Activated CD4-positive, alpha-beta T cell treated with anti-CD3 and anti-CD28 coated beads, Interleukin-10, Interleukin-2, amounts not matched to agents 100 ng/mL and 50 ng/mL, durations not matched to agents 16 hours and 8 hours (primary cell): Measurements from ENCODE around the gene SMC4.
"Not testable (repeated sequence)": the region's sequence is repeated elsewhere in the genome, so short reads cannot be mapped to it uniquely, and the experiment has no call there.

Experiments used
- DNase-seq: peaks from one replicate; pipeline ENCODE4 v3.0.0-alpha.2; 2020

The SMC4 gene

GRCh38 chr3:160447544-160447943, 48.1 kb downstream of the SMC4 start:
- no peak for DNase-seq

GRCh38 chr3:160448845-160449635, 49.6 kb downstream of the SMC4 start:
- DNase-seq: peak; percentile 37

- peak; percentile 99 for DNase-seq
Observed at GRCh38 chr3:160449636-160450598, 50.5 kb downstream of the SMC4 start, which contains the start of gene TRIM59. Gene TRIM59 (minus strand): TSS chr3:160449786. CDS start chr3:160439183, 10,603 bp downstream.

DNA sequence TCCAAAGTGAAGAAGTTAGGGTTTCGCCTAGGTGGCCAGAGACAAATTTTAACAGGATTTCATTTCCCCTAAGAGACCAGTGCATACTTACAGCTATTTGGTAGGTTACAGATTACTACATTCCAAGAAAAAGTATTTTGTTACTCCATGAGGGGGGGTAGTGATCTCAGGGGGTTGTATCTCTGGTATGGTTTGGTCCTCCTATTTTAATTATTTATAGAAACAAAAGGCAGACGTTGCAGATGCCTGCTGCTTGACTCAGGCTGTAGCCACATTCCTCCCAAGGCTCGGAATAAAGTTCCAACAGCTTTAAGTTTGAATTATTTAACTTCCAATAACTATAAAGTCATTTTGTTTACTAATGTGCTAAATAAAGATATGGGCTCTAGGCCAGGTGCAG, 51.4 kb downstream of the SMC4 start:
- DNase-seq: no peak

DNA sequence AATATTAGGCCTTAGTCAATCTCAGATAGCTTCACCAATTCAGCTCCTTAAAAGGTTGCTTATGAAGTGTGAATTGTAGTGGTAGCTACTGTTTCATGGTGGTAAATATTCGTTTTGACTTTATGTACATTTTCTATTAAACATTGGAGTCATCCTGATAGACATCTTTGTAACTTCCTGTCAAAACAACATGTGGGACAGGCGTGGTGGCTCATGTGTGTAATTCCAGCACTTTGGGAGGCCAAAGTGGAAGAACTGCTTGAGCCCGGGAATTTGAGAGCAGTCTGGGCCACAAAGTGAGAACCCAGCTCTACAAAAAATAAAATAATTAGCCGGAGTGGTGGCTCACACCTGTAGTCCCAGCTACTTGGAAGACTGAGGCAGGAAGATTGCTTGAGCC, 52.2 kb downstream of the SMC4 start:
- DNase-seq: no peak

GRCh38 chr3:160452251-160452650, 52.8 kb downstream of the SMC4 start:
- not testable (repeated sequence) for DNase-seq

DNA sequence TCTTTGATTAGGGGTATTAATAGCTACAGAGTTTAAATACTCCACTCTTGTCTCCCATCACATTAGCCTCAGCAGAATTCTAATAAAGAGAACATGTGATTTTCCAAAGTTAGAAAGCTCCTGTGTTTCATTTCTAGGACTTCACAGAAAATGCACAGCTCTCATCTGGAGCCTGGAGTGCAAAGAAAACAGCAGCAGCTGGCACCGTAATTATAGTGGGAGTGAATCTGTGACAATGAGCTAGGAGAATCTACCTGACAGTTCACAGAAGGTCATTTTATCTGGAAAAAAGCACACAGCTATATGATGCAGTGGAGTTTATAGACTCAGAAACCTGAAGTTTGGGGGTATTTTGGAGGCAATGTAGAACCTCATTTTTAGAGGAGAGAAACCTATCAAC, 55.5 kb downstream of the SMC4 start:
- no peak for DNase-seq

DNA sequence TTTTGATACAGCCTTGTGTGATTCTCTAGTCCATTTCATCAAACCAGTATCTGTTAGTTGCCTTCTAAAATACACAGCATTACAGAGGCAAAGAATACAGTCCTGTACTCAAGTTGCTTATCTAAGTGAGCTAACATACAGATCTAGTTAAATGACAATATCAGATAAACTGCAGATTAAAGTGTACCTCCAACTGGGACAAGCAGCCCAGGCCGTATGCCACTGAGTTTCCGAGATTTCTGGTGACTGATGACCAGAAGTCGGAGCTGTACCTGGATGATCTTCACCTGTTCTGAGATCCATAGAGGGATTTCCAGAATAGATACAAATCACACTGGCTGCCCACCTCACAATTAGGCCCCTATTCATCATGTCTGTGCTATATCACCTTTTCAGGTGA, 56.4 kb downstream of the SMC4 start:
- DNase-seq: no peak

DNA sequence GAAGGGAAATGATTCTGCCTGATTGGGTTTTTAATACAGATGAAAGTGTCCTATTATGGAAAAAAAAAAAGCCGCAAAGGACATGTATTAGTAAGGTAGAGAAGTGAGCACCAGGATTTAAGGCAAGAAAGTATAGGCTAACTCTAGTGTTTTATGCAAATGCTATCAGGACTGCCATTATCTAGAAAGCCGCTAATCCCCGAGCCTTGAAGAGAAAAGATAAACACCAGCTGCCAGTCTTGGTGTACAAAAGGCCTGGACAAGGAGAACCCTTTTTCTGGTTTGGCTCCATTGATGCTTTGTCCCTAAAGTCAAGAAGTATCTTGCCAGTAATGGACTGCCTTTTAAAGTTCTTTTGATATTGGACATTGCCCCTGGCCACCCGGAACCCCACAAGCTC, 58.7 kb downstream of the SMC4 start:
- no peak for DNase-seq

DNA sequence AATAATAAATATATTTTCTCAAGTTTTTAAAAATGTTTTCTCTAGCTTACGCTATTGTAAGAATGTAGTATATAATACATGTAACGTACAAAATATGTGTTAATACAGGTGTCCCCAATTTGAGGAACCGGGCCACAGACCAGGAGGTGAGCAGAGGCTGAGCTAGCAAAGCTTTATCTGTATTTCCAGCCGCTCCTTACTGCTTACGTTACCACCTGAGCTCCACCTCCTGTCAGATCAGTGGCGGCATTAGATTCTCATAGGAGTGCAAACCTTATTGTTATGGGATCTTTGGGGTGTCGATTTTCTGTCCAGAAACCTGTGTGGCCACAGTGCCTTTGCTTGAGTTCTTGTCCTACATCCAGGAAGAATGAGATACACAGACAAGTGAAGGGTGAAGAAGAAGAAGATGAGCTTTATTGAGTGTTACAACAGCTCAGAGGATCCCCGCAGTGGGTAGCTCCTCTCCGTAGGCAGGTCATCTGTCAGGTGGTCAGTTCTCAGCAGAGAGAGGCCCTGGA, 60.1 kb downstream of the SMC4 start:
- DNase-seq: no peak

DNA sequence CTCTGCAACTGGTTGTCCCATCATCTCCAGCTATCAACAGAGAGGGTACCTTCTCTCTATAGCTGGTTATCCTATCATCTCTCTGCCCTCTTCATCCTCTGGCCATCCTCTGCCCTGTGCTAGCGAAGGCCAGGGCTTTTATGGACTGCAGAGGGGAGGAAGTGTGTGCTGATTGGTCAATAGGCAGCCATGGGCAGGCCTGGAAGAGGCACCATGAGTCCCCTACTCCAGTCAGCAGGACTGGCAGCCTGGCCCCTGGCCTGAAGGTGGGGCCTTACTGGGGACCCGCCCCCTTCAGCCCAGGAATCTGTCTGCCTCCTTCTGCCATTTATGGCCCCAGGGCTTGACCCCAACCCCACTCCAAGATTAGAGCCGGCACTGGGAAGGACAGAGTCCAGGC, 60.6 kb downstream of the SMC4 start:
- DNase-seq: no peak

DNA sequence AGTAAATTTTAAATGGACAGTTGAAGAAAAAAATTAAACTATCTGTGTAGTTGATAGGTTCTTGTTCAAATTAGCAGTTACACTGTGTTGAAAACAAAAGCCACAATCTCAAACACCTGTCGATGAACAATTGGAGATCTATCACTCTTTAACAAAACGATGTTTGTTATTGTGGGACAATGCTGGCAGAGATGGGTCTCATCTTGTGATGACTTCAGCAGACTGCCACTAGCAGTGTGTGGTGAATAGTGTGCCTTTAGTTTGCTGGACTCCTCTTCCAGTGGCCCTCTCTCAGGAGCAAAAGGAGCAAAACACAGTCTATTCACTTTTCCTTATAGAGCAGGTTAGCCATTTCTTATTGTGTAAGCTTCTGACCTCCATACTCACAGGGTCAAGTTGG, 64.9 kb downstream of the SMC4 start:
- DNase-seq: no peak

DNA sequence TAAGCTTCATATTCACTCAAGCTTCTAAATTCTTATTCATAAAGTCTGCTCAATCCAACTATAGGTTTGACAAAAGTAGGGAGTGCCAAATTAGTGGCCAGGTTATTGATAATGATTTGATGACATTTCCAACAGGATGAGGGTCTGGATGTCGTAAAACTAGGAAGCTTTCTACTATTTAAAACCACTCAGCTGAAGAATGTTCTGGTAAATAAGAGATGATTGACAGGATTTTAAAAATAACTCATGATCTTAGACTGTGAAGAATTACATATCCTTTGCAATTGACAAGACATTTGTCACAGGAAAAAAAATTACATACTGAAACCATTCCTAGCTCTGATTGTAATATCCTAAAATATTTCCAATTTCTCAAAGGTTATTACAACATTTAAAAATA, 65.5 kb downstream of the SMC4 start:
- DNase-seq: no peak

GRCh38 chr3:160470181-160470580, 70.7 kb downstream of the SMC4 start:
- no peak for DNase-seq

GRCh38 chr3:160471892-160472291, 72.4 kb downstream of the SMC4 start:
- no peak for DNase-seq

DNA sequence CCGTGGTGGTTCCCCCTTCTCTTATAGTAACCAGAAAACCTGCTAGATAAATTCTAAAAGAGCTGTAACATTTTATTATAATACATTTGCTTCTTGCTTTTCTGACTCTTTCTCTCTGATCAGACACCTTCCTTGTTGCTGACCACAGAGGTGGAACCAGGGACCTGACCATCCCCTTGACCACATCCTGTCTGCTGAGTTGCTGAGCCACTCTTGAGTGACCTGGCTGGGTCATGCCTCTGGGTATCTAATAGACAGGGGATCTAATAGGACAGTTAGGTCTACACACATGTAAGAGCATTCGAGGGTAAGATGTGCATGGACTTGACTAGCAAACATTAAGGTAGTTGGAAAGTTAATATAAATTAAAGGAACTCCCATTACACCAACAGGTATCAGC, 72.9 kb downstream of the SMC4 start:
- no peak for DNase-seq

DNA sequence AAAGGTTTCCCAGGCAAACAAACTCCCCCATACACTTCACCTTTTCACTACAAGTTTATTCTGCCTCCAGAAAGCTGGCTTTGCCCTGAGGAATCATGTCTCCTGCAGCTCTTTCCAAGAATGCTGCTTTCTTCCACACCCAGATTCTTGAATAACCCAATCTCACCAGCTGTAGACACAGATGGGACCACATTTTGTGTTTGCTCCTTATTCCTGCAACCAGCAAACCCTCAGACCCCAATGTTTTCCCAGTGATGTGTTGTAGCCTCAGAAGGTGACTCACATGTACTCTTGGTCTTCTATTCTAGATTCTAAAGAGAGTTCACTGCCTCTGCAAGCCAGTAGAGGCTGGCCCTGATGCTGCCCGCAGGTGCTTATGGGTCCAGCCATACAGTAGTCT, 73.8 kb downstream of the SMC4 start:
- no peak for DNase-seq

DNA sequence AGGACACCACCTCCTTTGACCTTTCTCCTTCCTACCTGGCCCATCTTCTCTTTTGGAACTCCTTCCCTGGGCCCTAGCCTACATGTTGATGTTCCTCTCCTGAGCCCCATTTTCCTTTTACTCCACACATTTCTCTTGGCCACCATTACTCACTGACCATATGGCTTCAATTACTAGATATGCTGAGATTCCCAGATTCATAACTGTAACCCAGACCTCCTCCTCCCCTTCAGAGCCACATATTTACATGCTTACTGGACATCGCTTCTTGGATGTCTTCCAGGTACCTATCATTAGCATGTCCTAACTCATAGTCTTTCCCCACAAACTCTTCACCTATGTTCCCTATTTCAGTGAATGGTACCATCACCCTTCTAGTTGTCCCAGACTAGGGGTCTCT, 74.5 kb downstream of the SMC4 start:
- no peak for DNase-seq

- DNase-seq: no peak
Observed at GRCh38 chr3:160474416-160474838, 75.0 kb downstream of the SMC4 start.

DNA sequence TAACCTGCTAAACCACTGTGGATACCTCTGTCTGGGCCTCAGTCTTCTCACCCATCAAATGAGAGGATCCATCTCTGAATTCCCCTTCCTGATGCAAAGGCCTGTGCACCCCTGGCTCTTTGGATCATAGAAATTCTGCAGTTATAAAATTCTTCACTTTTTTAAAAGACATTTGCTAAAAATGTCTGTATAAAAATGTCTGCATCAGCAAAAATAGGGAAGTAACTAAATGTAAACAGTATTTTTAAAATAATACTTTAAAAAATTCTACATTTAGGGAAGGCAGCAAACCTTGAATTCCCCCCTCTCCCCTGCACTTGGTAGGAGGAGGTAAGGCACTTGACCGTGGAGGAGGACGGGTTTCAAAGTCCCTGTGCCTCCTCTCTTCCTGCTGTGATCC, 75.7 kb downstream of the SMC4 start:
- DNase-seq: no peak

DNA sequence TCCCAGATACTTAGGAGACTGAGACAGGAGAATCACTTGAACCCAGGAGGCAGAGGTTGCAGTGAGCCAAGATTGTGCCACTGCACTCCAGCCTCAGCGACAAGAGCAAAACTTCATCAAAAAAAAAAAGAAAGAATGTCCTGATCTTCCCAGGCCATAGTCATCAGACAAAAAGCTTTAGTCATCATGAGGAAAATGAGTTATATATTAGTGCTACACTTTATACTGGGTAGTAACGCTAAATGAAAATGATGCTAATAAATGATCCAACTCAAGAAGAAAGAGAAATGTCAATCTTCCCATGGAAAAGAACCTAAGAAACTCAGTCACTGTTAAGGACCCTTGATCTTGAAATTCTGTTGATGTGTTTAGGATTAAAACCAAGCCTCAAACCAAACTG, 76.4 kb downstream of the SMC4 start:
- DNase-seq: no peak

DNA sequence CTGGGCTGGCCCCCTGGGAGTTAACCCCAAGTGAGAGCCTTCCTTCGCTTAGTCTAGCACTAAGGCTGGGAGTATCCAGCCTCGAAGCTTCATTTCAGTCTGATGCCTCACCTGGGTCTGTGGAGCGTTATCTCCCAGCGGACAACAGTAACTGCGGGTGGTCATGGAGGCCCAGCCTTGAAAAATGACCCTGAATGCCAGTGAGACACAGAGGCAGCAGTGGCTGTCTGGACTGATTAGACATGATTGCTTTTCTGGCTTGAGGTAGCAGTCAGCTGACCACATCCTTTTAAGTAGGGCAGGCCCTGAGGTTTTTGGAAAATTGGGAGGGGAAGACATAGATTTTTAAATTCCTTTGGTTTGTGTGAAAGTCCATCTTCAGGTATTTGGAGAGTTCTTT, 78.3 kb downstream of the SMC4 start:
- no peak for DNase-seq

GRCh38 chr3:160478338-160478737, 78.9 kb downstream of the SMC4 start:
- no peak for DNase-seq

DNA sequence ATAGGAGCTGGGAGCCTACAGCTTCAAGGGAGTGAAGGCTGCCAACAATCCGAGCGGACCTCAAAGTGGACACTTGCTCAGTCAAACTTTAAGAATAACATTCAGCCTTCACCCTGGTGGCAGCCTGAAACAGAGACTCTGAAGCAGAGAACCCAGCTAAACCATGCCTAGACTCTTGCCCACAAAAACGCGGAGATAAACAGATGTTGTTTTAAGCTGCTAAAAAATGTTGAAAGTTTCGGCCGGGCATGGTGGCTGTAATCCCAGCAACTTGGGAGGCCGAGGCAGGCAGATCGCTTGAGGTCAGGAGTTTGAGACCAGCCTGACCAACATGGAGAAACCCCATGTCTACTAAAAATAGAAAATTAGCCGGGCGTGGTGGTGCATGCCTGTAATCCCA, 79.9 kb downstream of the SMC4 start:
- no peak for DNase-seq
